ENCODE results near the gene BRPF1.

DNA sequence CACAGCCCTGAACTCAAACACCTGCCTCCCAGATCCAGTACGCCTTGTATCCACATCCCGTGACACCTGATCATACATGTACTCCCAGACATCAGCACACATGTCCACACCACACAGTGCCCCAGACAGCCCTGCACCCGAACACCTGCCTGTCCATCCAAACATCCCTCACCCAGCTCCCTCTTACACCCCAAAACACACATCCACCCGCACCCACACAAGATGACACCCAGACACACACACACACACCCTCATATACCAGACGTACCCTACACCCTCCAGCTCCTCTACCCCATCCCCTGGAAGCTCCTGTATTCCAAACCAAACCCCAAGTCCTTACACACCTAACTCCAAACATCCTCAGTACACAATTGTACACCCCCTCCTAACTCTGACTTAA, 37.5 kb downstream of the BRPF1 start:
- TF ChIP-seq, protein P1, sequence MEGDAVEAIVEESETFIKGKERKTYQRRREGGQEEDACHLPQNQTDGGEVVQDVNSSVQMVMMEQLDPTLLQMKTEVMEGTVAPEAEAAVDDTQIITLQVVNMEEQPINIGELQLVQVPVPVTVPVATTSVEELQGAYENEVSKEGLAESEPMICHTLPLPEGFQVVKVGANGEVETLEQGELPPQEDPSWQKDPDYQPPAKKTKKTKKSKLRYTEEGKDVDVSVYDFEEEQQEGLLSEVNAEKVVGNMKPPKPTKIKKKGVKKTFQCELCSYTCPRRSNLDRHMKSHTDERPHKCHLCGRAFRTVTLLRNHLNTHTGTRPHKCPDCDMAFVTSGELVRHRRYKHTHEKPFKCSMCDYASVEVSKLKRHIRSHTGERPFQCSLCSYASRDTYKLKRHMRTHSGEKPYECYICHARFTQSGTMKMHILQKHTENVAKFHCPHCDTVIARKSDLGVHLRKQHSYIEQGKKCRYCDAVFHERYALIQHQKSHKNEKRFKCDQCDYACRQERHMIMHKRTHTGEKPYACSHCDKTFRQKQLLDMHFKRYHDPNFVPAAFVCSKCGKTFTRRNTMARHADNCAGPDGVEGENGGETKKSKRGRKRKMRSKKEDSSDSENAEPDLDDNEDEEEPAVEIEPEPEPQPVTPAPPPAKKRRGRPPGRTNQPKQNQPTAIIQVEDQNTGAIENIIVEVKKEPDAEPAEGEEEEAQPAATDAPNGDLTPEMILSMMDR (IDR thresholded peaks at IDR 0.05), result no peak
- no peak for TF ChIP-seq POLR2A (IDR thresholded peaks at IDR 0.05)

Data from right lobe of liver (tissue), 4 donors.